IMR-90 (cell line): ENCODE results near the gene THBS1. TPM values are rescaled to one million over a fixed set of nuclear protein-coding genes. Genes with fewer than 3 reads are reported as not detected.

Experiments used
- ATAC-seq: fragments of 200-7000 bp; cut with Tn5 transposase; 2 replicates; pipeline ENCODE4 v1.9.1; 2020; ENCODE audit warnings: low read depth, mild to moderate bottlenecking, moderate library complexity
- BruUV-seq: library from RNA; stranded (reverse); fragments of 400-500 nt; replicated peaks from 2 replicates; lab custom pipeline; 2021; lab: Mats Ljungman, UMichigan
- CTCF ChIA-PET: fragments of 300-600 bp; formaldehyde crosslinking; extraction: SDS; loops from one replicate; lab custom pipeline; 2021; ENCODE audit warnings: antibody characterized with exemption; lab: Yijun Ruan, JAX
- POLR2A ChIA-PET: fragments of 300-600 bp; sonication (Branson Sonifier 250); formaldehyde crosslinking; loops from one replicate; lab custom pipeline; 2022; ENCODE audit warnings: antibody characterized with exemption; ENCODE audit not compliant: unreplicated experiment; lab: Charles Lee
- DNase-seq: peaks from one replicate; pipeline ENCODE4 v3.0.0; 2013
- H2AFZ ChIP-seq: replicated peaks from 2 replicates; pipeline ENCODE3; 2013; ENCODE audit warnings: low read length, mild to moderate bottlenecking; ENCODE audit not compliant: poor library complexity
- H2AK5ac ChIP-seq: 2 replicates; pipeline ENCODE4 v1.6.1; 2013; ENCODE audit warnings: low read depth, low read length, inconsistent platforms
- H2AK9ac ChIP-seq: replicated peaks from 2 replicates; pipeline ENCODE3; 2013; ENCODE audit warnings: mild to moderate bottlenecking, low read depth, low read length, moderate library complexity; ENCODE audit not compliant: poor library complexity
- H2BK120ac ChIP-seq: 2 replicates; pipeline ENCODE4 v1.6.1; 2013; ENCODE audit warnings: low read depth, low read length, inconsistent platforms
- H2BK15ac ChIP-seq: 3 replicates; pipeline ENCODE4 v1.6.1; 2013; ENCODE audit warnings: low read depth, low read length, inconsistent platforms
- H2BK20ac ChIP-seq: 2 replicates; pipeline ENCODE4 v1.6.1; 2013; ENCODE audit warnings: low read depth, mild to moderate bottlenecking, inconsistent platforms, low read length, moderate library complexity
- H2BK5ac ChIP-seq: 2 replicates; pipeline ENCODE4 v1.6.1; 2013; ENCODE audit warnings: mild to moderate bottlenecking, low read depth, low read length, inconsistent platforms; ENCODE audit not compliant: poor library complexity, severe bottlenecking
- H3K14ac ChIP-seq: replicated peaks from 2 replicates; pipeline ENCODE4 v1.6.1; 2013; ENCODE audit warnings: low read depth, low read length, inconsistent platforms
- H3K18ac ChIP-seq: 2 replicates; pipeline ENCODE4 v1.6.1; 2013; ENCODE audit warnings: low read depth, low read length, control low read depth
- H3K23ac ChIP-seq: 2 replicates; pipeline ENCODE4 v1.6.1; 2013; ENCODE audit warnings: low read depth, low read length, inconsistent platforms
- H3K27ac ChIP-seq: 2 replicates; pipeline ENCODE4 v1.5.1; 2013; ENCODE audit warnings: mild to moderate bottlenecking, control low read depth, low read length; ENCODE audit not compliant: insufficient read depth
- H3K27me3 ChIP-seq: 2 replicates; pipeline ENCODE4 v1.6.1; 2013; ENCODE audit warnings: low read length; ENCODE audit not compliant: control insufficient read depth, insufficient read depth
- H3K36me3 ChIP-seq: 2 replicates; pipeline ENCODE4 v1.6.1; 2013; ENCODE audit warnings: low read length, mixed read lengths; ENCODE audit not compliant: control insufficient read depth, insufficient read depth
- H3K4ac ChIP-seq: 2 replicates; pipeline ENCODE4 v1.6.1; 2013; ENCODE audit warnings: low read depth, low read length, inconsistent platforms
- H3K4me1 ChIP-seq: 2 replicates; pipeline ENCODE4 v1.6.1; 2013; ENCODE audit warnings: low read length, mixed read lengths; ENCODE audit not compliant: control insufficient read depth, insufficient read depth
- H3K4me2 ChIP-seq: 2 replicates; pipeline ENCODE4 v1.6.1; 2013; ENCODE audit warnings: low read depth, mild to moderate bottlenecking, control low read depth, low read length, moderate library complexity
- H3K4me3 ChIP-seq: 2 replicates; pipeline ENCODE4 v1.5.1; 2013; ENCODE audit warnings: low read depth, mild to moderate bottlenecking, control low read depth, low read length, moderate library complexity; ENCODE audit not compliant: insufficient read depth
- H3K56ac ChIP-seq: 2 replicates; pipeline ENCODE4 v1.6.1; 2013; ENCODE audit warnings: low read length, inconsistent platforms; ENCODE audit not compliant: insufficient read depth; ENCODE audit errors: extremely low read depth
- H3K79me1 ChIP-seq, 2 experiments: 2 replicates each; pipeline ENCODE4 v1.6.1; 2013; ENCODE audit warnings: low read length in 2 of 2, inconsistent platforms in 1 of 2, low read depth in 1 of 2
- H3K9ac ChIP-seq: 2 replicates; pipeline ENCODE4 v1.6.1; 2013; ENCODE audit warnings: low read depth, low read length, control low read depth
- H3K9me1 ChIP-seq: 2 replicates; pipeline ENCODE4 v1.6.1; 2013; ENCODE audit warnings: low read length, inconsistent platforms; ENCODE audit not compliant: insufficient read depth
- H3K9me3 ChIP-seq: 2 replicates; pipeline ENCODE4 v1.6.1; 2013; ENCODE audit warnings: low read length; ENCODE audit not compliant: control insufficient read depth, insufficient read depth
- H4K20me1 ChIP-seq: 2 replicates; pipeline ENCODE4 v1.6.1; 2013; ENCODE audit warnings: low read length, inconsistent platforms; ENCODE audit not compliant: insufficient read depth
- H4K5ac ChIP-seq: 2 replicates; pipeline ENCODE4 v1.6.1; 2013; ENCODE audit warnings: mild to moderate bottlenecking, low read depth, low read length, control low read depth
- H4K8ac ChIP-seq, 2 experiments: 2 replicates each; pipeline ENCODE4 v1.6.1; 2013; ENCODE audit warnings: low read depth in 2 of 2, low read length in 2 of 2, control low read depth in 1 of 2, inconsistent platforms in 1 of 2
- H4K91ac ChIP-seq: 2 replicates; pipeline ENCODE4 v1.6.1; 2013; ENCODE audit warnings: low read depth, low read length, inconsistent platforms; ENCODE audit not compliant: insufficient read depth
- BHLHE40 ChIP-seq: fragments of 150-350 bp; IDR thresholded peaks from 2 replicates; pipeline ENCODE4 v1.6.1; 2016; ENCODE audit warnings: mild to moderate bottlenecking, low read depth, low read length
- CEBPB ChIP-seq: IDR thresholded peaks from 2 replicates; pipeline ENCODE4 v1.6.1; 2012; ENCODE audit warnings: low read depth, low read length, improper control_type of control experiment
- CHD1 ChIP-seq: IDR thresholded peaks from 2 replicates; pipeline ENCODE4 v1.6.1; 2012; ENCODE audit warnings: low read depth, low read length, improper control_type of control experiment
- MAZ ChIP-seq: IDR thresholded peaks from 2 replicates; pipeline ENCODE4 v1.6.1; 2012; ENCODE audit warnings: low read depth, mild to moderate bottlenecking, low read length, improper control_type of control experiment, moderate library complexity, borderline replicate concordance
- MXI1 ChIP-seq: IDR thresholded peaks from 2 replicates; pipeline ENCODE4 v1.6.1; 2012; ENCODE audit warnings: low read depth, mild to moderate bottlenecking, low read length, moderate library complexity, borderline replicate concordance
- POLR2A ChIP-seq: IDR thresholded peaks from 2 replicates; pipeline ENCODE4 v1.6.1; 2012; ENCODE audit warnings: mild to moderate bottlenecking, low read depth, low read length
- RCOR1 ChIP-seq: IDR thresholded peaks from 2 replicates; pipeline ENCODE4 v1.6.1; 2012; ENCODE audit warnings: mild to moderate bottlenecking, low read length, improper control_type of control experiment; ENCODE audit not compliant: insufficient replicate concordance
- RFX5 ChIP-seq: IDR thresholded peaks from 2 replicates; pipeline ENCODE4 v1.8.0; 2012; ENCODE audit warnings: low read depth, mild to moderate bottlenecking, low read length, moderate library complexity
- SMC3 ChIP-seq: fragments of 150-350 bp; IDR thresholded peaks from 2 replicates; pipeline ENCODE4 v1.6.1; 2016; ENCODE audit warnings: low read depth, mild to moderate bottlenecking, antibody characterized with exemption, low read length, moderate library complexity
- WGBS, 2 experiments: methylation state at CpG; one replicate each; pipeline versions ENCODE4 v1.1.5 to v1.1.7; 2013; ENCODE audit warnings: missing lambda C conversion rate in 2 of 2; ENCODE audit not compliant: insufficient read length in 1 of 2; ENCODE audit errors: extremely low coverage in 2 of 2; 5-methylcytosine and 5-hydroxymethylcytosine counted together
- dilution Hi-C: fragments of 300-500 bp; cut with HindIII; formaldehyde crosslinking; loops from one replicate; pipeline ENCODE4 v1.14.3; 2018; ENCODE audit warnings: low sequenced_read_pairs; ENCODE audit not compliant: unreplicated experiment
- in situ Hi-C: fragments of 300-500 bp; cut with MboI; formaldehyde crosslinking; loops from 3 replicates; pipeline ENCODE4 v1.14.3; 2019; ENCODE audit warnings: low sequenced_read_pairs, inconsistent platforms, mixed read lengths
- intact Hi-C: fragments of 100-400 bp; cut with micrococcal nuclease; formaldehyde crosslinking; loops from 2 replicates; pipeline ENCODE4 v1.10.0; 2022
- polyA plus RNA-seq, 3 experiments: library from polyadenylated mRNA; depleted of rRNA; stranded (reverse); fragments of >200 nt; gene quantifications; 2 replicates each; pipeline ENCODE4 v1.2.3, GENCODE V29; 2012; ENCODE audit warnings: low replicate concordance in 1 of 3
- total RNA-seq: library from RNA; depleted of rRNA; stranded (reverse); fragments of >200 nt; gene quantifications from 2 replicates; pipeline ENCODE4 v1.2.3, GENCODE V29; 2012
- TF ChIP-seq, protein P1 (sequence below): conservative IDR thresholded peaks from 2 replicates; pipeline ENCODE4 v1.5.1; 2012; ENCODE audit warnings: mild to moderate bottlenecking, low read depth, low read length, improper control_type of control experiment
- TF ChIP-seq, protein P2 (sequence below): fragments of 150-350 bp; IDR thresholded peaks from 2 replicates; pipeline ENCODE4 v1.6.1; 2016; ENCODE audit warnings: low read depth, mild to moderate bottlenecking, low read length, moderate library complexity, borderline replicate concordance

Gene THBS1
- total and polyA plus RNA-seq, 2 of the 4 experiments (the other 2 are of a cell fraction): 1,562 to 4,071 TPM

DNA sequence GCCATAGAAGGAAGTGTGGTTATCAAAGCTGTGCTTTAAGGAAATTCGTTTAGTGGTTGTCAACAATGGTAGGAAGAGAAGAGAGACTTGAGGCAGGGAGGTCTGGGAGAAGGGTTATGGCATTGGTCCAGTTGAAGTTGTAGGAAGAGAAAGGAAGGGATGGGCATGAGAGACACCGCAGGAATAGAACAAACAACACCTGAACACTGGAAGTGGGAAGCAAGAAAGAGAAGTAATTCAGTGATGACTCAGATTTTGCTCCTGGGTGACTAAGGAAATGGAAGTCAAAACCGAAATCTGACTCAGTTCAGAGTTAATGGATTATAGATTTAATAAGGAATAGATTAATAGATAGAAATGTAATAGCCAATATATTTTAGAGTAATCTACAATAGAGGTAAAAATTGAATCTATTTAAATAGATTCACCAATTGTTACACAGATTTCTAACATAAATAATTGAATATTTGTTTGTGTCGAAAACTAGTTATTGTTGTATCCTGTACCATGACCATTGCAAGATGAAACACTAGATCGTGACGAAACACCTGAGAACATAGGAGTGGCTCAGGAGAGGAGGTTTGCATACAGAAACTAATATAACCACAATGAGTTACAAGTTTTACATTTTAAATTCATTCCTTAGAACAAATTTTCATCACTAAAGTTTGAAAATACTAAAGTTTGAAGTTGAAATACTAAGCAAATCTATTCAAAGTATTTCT lies 36.0 kb downstream of the THBS1 start (continued):
- TF ChIP-seq SMC3: no peak

DNA sequence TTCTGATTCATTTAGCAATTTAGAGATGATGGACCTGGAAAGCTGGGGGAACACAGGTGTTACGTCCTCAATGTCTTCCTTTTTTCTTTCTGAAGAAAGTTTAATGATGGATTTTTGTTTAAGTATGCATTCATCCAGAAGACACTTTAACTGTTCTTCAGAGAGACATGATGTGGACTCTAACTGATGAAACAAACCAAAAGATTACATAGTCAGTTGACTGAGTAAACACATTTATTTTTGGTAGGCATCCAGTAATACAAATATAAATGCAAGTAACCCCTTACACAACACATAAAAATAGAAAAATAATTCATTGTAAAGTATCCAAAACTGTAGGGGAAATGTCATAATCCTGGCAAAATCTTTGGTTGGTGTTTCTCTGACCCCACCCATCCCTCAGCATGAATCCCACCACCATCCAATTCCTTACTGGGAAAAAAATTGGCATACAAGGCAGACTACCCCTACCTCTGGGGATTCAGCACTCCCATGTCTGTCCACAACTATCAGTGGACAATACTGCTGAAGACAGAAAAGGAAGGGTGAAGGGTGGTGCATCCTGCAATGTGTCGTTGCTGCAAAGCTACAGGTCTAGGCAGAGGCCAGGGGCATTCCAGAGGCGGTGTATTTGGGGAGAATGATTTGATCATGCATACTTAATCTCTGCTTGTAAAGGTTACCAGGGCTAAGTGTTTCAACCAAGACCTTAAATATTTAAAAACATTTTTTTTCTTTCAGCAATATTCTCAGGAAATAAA lies 37.4 kb downstream of the THBS1 start:
- dilution Hi-C loops (no loop called here), in situ Hi-C loops (no loop called here), intact Hi-C loops (no loop called here)
- no peak overlapping the region for H3K9ac ChIP-seq
- H3K9me1 ChIP-seq: no peaks in the 10 kb centered on the region
- H4K91ac ChIP-seq: peak overlapping the region; percentile 70
- H4K20me1 ChIP-seq: no peaks in the 10 kb centered on the region
- H2BK20ac ChIP-seq: peak overlapping the region; percentile 85
- ATAC-seq: peak; percentile 40; the same call in 1 of the 2 replicates
- DNase-seq: no peak
- no peak overlapping the region for H2AFZ ChIP-seq
- peaks cover 2% of the 10 kb centered on the region; the same call in 1 of the 2 replicates for H3K9me3 ChIP-seq
- POLR2A ChIA-PET: no interaction called here
- peak overlapping the region; percentile 87 for H2BK120ac ChIP-seq
- H3K18ac ChIP-seq: peak overlapping the region; percentile 72; the same call in 1 of the 2 replicates
- H4K8ac ChIP-seq: peak overlapping the region in 1 of 2 experiments; percentile 69; a peak in 1 of 4 replicates
- H3K4me1 ChIP-seq: peaks cover 3% of the 10 kb centered on the region
- H3K27ac ChIP-seq: no peak overlapping the region; the same call in 1 of the 2 replicates
- 0 out of 2 replicates have a peak overlapping the region, but pooled peaks have one; percentile 42 for H3K4me2 ChIP-seq
- H3K23ac ChIP-seq: peak overlapping the region; percentile 88; the same call in 1 of the 2 replicates
- H3K36me3 ChIP-seq: no peaks in the 10 kb centered on the region
- peak overlapping the region; percentile 65; the same call in 1 of the 2 replicates for H3K4ac ChIP-seq
- peak overlapping the region; percentile 78; the same call in 2 of the 3 replicates for H2BK15ac ChIP-seq
- peak overlapping the region; percentile 80 for H3K14ac ChIP-seq
- CTCF ChIA-PET: no interaction called here
- peak overlapping the region; percentile 39 for H2BK5ac ChIP-seq
- WGBS, 2 experiments: no CpG with 5 or more reads among the region's 3 CpGs
- H3K56ac ChIP-seq: no peak overlapping the region; the same call in 1 of the 2 replicates
- no peak overlapping the region; the same call in 1 of the 2 replicates for H4K5ac ChIP-seq
- peak overlapping the region; percentile 15 for H2AK9ac ChIP-seq
- no peaks in the 10 kb centered on the region for H3K79me1 ChIP-seq
- H2AK5ac ChIP-seq: peak overlapping the region; percentile 3; the same call in 1 of the 2 replicates
- H3K27me3 ChIP-seq: no peaks in the 10 kb centered on the region; the same call in 1 of the 2 replicates
- no peak overlapping the region for H3K4me3 ChIP-seq
- no TSS peak for BruUV-seq
- TF ChIP-seq CEBPB: no peak
- TF ChIP-seq, protein P1, sequence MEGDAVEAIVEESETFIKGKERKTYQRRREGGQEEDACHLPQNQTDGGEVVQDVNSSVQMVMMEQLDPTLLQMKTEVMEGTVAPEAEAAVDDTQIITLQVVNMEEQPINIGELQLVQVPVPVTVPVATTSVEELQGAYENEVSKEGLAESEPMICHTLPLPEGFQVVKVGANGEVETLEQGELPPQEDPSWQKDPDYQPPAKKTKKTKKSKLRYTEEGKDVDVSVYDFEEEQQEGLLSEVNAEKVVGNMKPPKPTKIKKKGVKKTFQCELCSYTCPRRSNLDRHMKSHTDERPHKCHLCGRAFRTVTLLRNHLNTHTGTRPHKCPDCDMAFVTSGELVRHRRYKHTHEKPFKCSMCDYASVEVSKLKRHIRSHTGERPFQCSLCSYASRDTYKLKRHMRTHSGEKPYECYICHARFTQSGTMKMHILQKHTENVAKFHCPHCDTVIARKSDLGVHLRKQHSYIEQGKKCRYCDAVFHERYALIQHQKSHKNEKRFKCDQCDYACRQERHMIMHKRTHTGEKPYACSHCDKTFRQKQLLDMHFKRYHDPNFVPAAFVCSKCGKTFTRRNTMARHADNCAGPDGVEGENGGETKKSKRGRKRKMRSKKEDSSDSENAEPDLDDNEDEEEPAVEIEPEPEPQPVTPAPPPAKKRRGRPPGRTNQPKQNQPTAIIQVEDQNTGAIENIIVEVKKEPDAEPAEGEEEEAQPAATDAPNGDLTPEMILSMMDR: no peak
- TF ChIP-seq MAZ: no peak
- TF ChIP-seq CHD1: no peak
- no peak for TF ChIP-seq RCOR1
- TF ChIP-seq, protein P2, sequence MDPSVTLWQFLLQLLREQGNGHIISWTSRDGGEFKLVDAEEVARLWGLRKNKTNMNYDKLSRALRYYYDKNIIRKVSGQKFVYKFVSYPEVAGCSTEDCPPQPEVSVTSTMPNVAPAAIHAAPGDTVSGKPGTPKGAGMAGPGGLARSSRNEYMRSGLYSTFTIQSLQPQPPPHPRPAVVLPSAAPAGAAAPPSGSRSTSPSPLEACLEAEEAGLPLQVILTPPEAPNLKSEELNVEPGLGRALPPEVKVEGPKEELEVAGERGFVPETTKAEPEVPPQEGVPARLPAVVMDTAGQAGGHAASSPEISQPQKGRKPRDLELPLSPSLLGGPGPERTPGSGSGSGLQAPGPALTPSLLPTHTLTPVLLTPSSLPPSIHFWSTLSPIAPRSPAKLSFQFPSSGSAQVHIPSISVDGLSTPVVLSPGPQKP: no peak
- no peak for TF ChIP-seq BHLHE40
- TF ChIP-seq SMC3: no peak
- TF ChIP-seq POLR2A: no peak
- TF ChIP-seq MXI1: no peak
- no peak for TF ChIP-seq RFX5
